H9 (cell line): Measurements from ENCODE around the gene WASF3. TPM values are rescaled to one million over a fixed set of nuclear protein-coding genes. Genes with fewer than 3 reads are reported as not detected.

Experiments
- DNase-seq: peaks from one replicate; pipeline ENCODE4 v3.0.0-alpha.2; 2017
- H2AFZ ChIP-seq: one replicate; pipeline ENCODE4 v1.6.1; 2013; ENCODE audit warnings: mild to moderate bottlenecking, low read length, control low read depth, moderate library complexity
- H2AK5ac ChIP-seq: 2 replicates; pipeline ENCODE4 v1.6.1; 2013; ENCODE audit warnings: low read length, control low read depth, mixed read lengths; ENCODE audit not compliant: insufficient read length
- H2BK120ac ChIP-seq: one replicate; pipeline ENCODE4 v1.6.1; 2013; ENCODE audit warnings: low read depth, mild to moderate bottlenecking, low read length, control low read depth, inconsistent platforms; ENCODE audit not compliant: poor library complexity, severe bottlenecking
- H2BK12ac ChIP-seq: 2 replicates; pipeline ENCODE4 v1.6.1; 2013; ENCODE audit warnings: low read length, control low read depth, mixed read lengths, low read depth; ENCODE audit not compliant: insufficient read length
- H2BK15ac ChIP-seq: 2 replicates; pipeline ENCODE4 v1.6.1; 2013; ENCODE audit warnings: low read depth, low read length, control low read depth
- H2BK20ac ChIP-seq: one replicate; pipeline ENCODE4 v1.6.1; 2013; ENCODE audit warnings: low read depth, mild to moderate bottlenecking, low read length, control low read depth, inconsistent platforms; ENCODE audit not compliant: poor library complexity, severe bottlenecking
- H2BK5ac ChIP-seq: 2 replicates; pipeline ENCODE4 v1.6.1; 2013; ENCODE audit warnings: low read length, control low read depth, mixed read lengths; ENCODE audit not compliant: insufficient read length
- H3K14ac ChIP-seq: 2 replicates; pipeline ENCODE4 v1.6.1; 2013; ENCODE audit warnings: low read length, control low read depth; ENCODE audit not compliant: insufficient read depth
- H3K18ac ChIP-seq: 2 replicates; pipeline ENCODE4 v1.6.1; 2013; ENCODE audit warnings: low read depth, mild to moderate bottlenecking, mixed read lengths, low read length, control low read depth; ENCODE audit not compliant: insufficient read length
- H3K23ac ChIP-seq: 2 replicates; pipeline ENCODE4 v1.6.1; 2013; ENCODE audit warnings: low read length, control low read depth, mixed read lengths, low read depth; ENCODE audit not compliant: insufficient read length
- H3K23me2 ChIP-seq: 2 replicates; pipeline ENCODE4 v1.6.1; 2013; ENCODE audit warnings: low read depth, mild to moderate bottlenecking, mixed read lengths, low read length, control low read depth; ENCODE audit not compliant: insufficient read length, poor library complexity, severe bottlenecking
- H3K27ac ChIP-seq: 2 replicates; pipeline ENCODE4 v1.5.1; 2013; ENCODE audit warnings: low read length, control low read depth, mixed read lengths, low read depth; ENCODE audit not compliant: insufficient read length
- H3K27me3 ChIP-seq: 2 replicates; pipeline ENCODE4 v1.6.1; 2013; ENCODE audit warnings: low read length, control low read depth, inconsistent platforms; ENCODE audit not compliant: insufficient read depth
- H3K4ac ChIP-seq: 2 replicates; pipeline ENCODE4 v1.6.1; 2013; ENCODE audit warnings: low read depth, mild to moderate bottlenecking, control low read depth, inconsistent platforms, low read length, moderate library complexity
- H3K4me1 ChIP-seq: 2 replicates; pipeline ENCODE4 v1.6.1; 2013; ENCODE audit warnings: low read length, control low read depth, inconsistent platforms; ENCODE audit not compliant: insufficient read depth
- H3K4me2 ChIP-seq: 2 replicates; pipeline ENCODE4 v1.6.1; 2013; ENCODE audit warnings: low read length, control low read depth, mixed read lengths; ENCODE audit not compliant: insufficient read length, insufficient read depth
- H3K56ac ChIP-seq: 2 replicates; pipeline ENCODE4 v1.6.1; 2013; ENCODE audit warnings: low read depth, mild to moderate bottlenecking, mixed read lengths, low read length, control low read depth; ENCODE audit not compliant: insufficient read length
- H3K79me1 ChIP-seq: 2 replicates; pipeline ENCODE4 v1.6.1; 2013; ENCODE audit warnings: low read depth, mild to moderate bottlenecking, moderate library complexity, low read length, control low read depth, inconsistent platforms; ENCODE audit not compliant: insufficient read depth, poor library complexity, severe bottlenecking
- H3K79me2 ChIP-seq: 2 replicates; pipeline ENCODE4 v1.6.1; 2013; ENCODE audit warnings: low read length, control low read depth, inconsistent platforms; ENCODE audit not compliant: insufficient read depth
- H3K9ac ChIP-seq: 2 replicates; pipeline ENCODE4 v1.6.1; 2013; ENCODE audit warnings: low read length, control low read depth, mixed read lengths; ENCODE audit not compliant: insufficient read length; ENCODE audit errors: extremely low read depth
- H3K9me3 ChIP-seq: one replicate; pipeline ENCODE4 v1.6.1; 2013; ENCODE audit warnings: low read depth, low read length, inconsistent platforms; ENCODE audit not compliant: control insufficient read depth
- H3T11ph ChIP-seq: one replicate; pipeline ENCODE4 v1.6.1; 2013; ENCODE audit warnings: mild to moderate bottlenecking, low read length, control low read depth, inconsistent platforms
- H4K20me1 ChIP-seq: one replicate; pipeline ENCODE4 v1.6.1; 2013; ENCODE audit not compliant: control insufficient read depth, insufficient read length, insufficient read depth
- H4K5ac ChIP-seq: 2 replicates; pipeline ENCODE4 v1.6.1; 2013; ENCODE audit warnings: low read depth, mild to moderate bottlenecking, mixed read lengths, low read length, control low read depth; ENCODE audit not compliant: insufficient read length
- H4K8ac ChIP-seq: replicated peaks from 2 replicates; pipeline ENCODE4 v1.6.1; 2013; ENCODE audit warnings: low read length, control low read depth, mixed read lengths, low read depth; ENCODE audit not compliant: insufficient read length
- H4K91ac ChIP-seq: 2 replicates; pipeline ENCODE4 v1.6.1; 2013; ENCODE audit warnings: low read depth, mild to moderate bottlenecking, moderate library complexity, mixed read lengths, low read length, control low read depth; ENCODE audit not compliant: insufficient read length
- H3K27ac Mint-ChIP-seq, 3 experiments: 2 replicates in 2 of 3; 3 replicates in 1 of 3; pipeline ENCODE4 v1.8.0; 2020 to 2021; ENCODE audit warnings: mixed read lengths in 3 of 3, mild to moderate bottlenecking in 1 of 3, moderate library complexity in 1 of 3
- H3K27me3 Mint-ChIP-seq: 2 replicates; pipeline ENCODE4 v1.8.0; 2021; ENCODE audit warnings: low read depth, mild to moderate bottlenecking, moderate library complexity, mixed read lengths
- H3K36me3 Mint-ChIP-seq, 3 experiments: 2 replicates in 2 of 3; 3 replicates in 1 of 3; pipeline ENCODE4 v1.8.0; 2020 to 2021; ENCODE audit warnings: low read depth in 3 of 3, mixed read lengths in 3 of 3; ENCODE audit not compliant: insufficient read depth in 1 of 3
- H3K4me1 Mint-ChIP-seq, 2 experiments: 2 replicates each; pipeline ENCODE4 v1.8.0; 2020; ENCODE audit warnings: mixed read lengths in 2 of 2
- H3K4me3 Mint-ChIP-seq, 2 experiments: 2 replicates in 1 of 2; 3 replicates in 1 of 2; pipeline ENCODE4 v1.8.0; 2020 to 2021; ENCODE audit warnings: mild to moderate bottlenecking in 2 of 2, mixed read lengths in 2 of 2, moderate library complexity in 1 of 2
- H3K9me3 Mint-ChIP-seq, 2 experiments: 2 replicates in 1 of 2; 3 replicates in 1 of 2; pipeline ENCODE4 v1.8.0; 2020; ENCODE audit warnings: mild to moderate bottlenecking in 2 of 2, mixed read lengths in 2 of 2, moderate library complexity in 1 of 2
- CTCF ChIP-seq: fragments of 200-600 bp; sonication (generic); conservative IDR thresholded peaks from 3 replicates; pipeline ENCODE4 v1.8.0; 2021; ENCODE audit warnings: antibody characterized with exemption, mild to moderate bottlenecking
- WGBS: extraction: QIAGEN DNeasy Blood & Tissue Kit; methylation state at CpG from one replicate; pipeline ENCODE4 v1.1.7; 2013; ENCODE audit warnings: missing lambda C conversion rate, low lambda C conversion rate, mixed read lengths; ENCODE audit not compliant: insufficient read length; ENCODE audit errors: extremely low coverage; 5-methylcytosine and 5-hydroxymethylcytosine counted together
- total RNA-seq: library from RNA; stranded (reverse); gene quantifications from 2 replicates; pipeline ENCODE4 v1.2.1, GENCODE V29; 2021

The WASF3 gene
- total RNA-seq, 1 experiment from 2014 or later: 22.2 TPM

- Mint-ChIP-seq H3K36me3 (peaks cover 23 to 43% (median 24%) of the 10 kb centered on the region in 3 experiments), H3K27ac (peak overlapping the region in 1 of 3 experiments; percentile 54; a peak in 1 of 7 replicates), H3K4me3 (no peak overlapping the region), H3K27me3 (no peaks in the 10 kb centered on the region), H3K4me1 (peaks cover 2 to 6% of the 10 kb centered on the region in 2 experiments), H3K9me3 (peaks cover 16 to 17% of the 10 kb centered on the region in 2 experiments; a peak in 4 of 5 replicates)
- H2BK12ac ChIP-seq: no peak overlapping the region
- H3K9ac ChIP-seq: no peak overlapping the region
- no peak overlapping the region for H2BK15ac ChIP-seq
- no CpG with 5 or more reads among the region's 4 CpGs for WGBS
- no peak overlapping the region for H3K4ac ChIP-seq
- no peak overlapping the region for H4K8ac ChIP-seq
- no peak overlapping the region for H3T11ph ChIP-seq
- 0 out of 2 replicates have a peak, but pooled peaks cover 2% of the 10 kb centered on the region for H3K79me2 ChIP-seq
- H2AFZ ChIP-seq: no peak overlapping the region
- H3K9me3 ChIP-seq: peaks cover 9% of the 10 kb centered on the region
- no peak overlapping the region for H2BK120ac ChIP-seq
- no peak overlapping the region for H3K14ac ChIP-seq
- no peak overlapping the region for H3K23ac ChIP-seq
- H2AK5ac ChIP-seq: no peak overlapping the region
- no peak overlapping the region for H4K91ac ChIP-seq
- no peak for TF ChIP-seq CTCF
- H4K5ac ChIP-seq: no peak overlapping the region
- H2BK20ac ChIP-seq: no peak overlapping the region
- H3K56ac ChIP-seq: no peak overlapping the region
- H3K4me2 ChIP-seq: no peak overlapping the region
- H3K18ac ChIP-seq: no peak overlapping the region
- H3K23me2 ChIP-seq: no peaks in the 10 kb centered on the region
- H3K27me3 ChIP-seq: no peaks in the 10 kb centered on the region
- no peaks in the 10 kb centered on the region for H3K4me1 ChIP-seq
- no peak for DNase-seq
- no peak overlapping the region for H3K27ac ChIP-seq
- no peaks in the 10 kb centered on the region for H4K20me1 ChIP-seq
- H2BK5ac ChIP-seq: no peak overlapping the region
- no peaks in the 10 kb centered on the region for H3K79me1 ChIP-seq
Measured at GRCh38 chr13:26621731-26622401, 64.4 kb downstream of the WASF3 start.
